ENCODE results near the gene RACGAP1.

RACGAP1 gene

DNA sequence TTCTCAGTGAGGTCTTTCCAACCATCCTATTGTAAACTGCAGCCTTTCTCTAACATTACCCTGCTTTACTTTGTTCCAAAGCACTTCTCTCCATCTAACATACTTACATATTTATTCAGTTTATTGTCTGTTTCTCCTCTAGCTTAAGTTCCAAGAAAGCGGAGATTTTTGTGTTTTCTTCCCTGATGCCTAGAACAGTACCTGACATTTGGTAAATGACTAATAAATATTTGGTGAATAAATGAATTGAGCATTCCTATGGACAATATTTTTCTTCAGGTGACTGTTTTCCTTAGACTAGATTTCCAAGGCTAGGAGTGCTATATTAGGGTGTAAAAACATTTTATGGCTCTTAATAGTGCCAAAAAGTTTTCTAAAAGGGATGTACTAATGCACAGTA is 2.4 kb downstream of the RACGAP1 start:
- TF ChIP-seq SUZ12 (IDR thresholded peaks at IDR 0.05) = no peak
- TF ChIP-seq CTBP1 (IDR thresholded peaks at IDR 0.05; ENCODE audit: borderline replicate concordance) = no peak
- no peak for TF ChIP-seq BHLHE40 (IDR thresholded peaks at IDR 0.05; ENCODE audit: borderline replicate concordance)
- TF ChIP-seq ELF4 (IDR thresholded peaks at IDR 0.05) = no peak
- TF ChIP-seq L3MBTL2 (conservative IDR thresholded peaks at IDR 0.05) = no peak
- TF ChIP-seq, protein P1, sequence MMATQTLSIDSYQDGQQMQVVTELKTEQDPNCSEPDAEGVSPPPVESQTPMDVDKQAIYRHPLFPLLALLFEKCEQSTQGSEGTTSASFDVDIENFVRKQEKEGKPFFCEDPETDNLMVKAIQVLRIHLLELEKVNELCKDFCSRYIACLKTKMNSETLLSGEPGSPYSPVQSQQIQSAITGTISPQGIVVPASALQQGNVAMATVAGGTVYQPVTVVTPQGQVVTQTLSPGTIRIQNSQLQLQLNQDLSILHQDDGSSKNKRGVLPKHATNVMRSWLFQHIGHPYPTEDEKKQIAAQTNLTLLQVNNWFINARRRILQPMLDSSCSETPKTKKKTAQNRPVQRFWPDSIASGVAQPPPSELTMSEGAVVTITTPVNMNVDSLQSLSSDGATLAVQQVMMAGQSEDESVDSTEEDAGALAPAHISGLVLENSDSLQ (IDR thresholded peaks at IDR 0.05) = no peak
- TF ChIP-seq FOXM1 (IDR thresholded peaks at IDR 0.05; ENCODE audit: borderline replicate concordance) = no peak
- no peak for TF ChIP-seq ZNF384 (IDR thresholded peaks at IDR 0.05)
- no peak for TF ChIP-seq LEF1 (IDR thresholded peaks at IDR 0.05; ENCODE audit: borderline replicate concordance)
- no peak for TF ChIP-seq FOXK2 (IDR thresholded peaks at IDR 0.05)
- no peak for TF ChIP-seq NFRKB (IDR thresholded peaks at IDR 0.05)
- TF ChIP-seq ARNT (IDR thresholded peaks at IDR 0.05) = no peak
- no peak for TF ChIP-seq HDGF (IDR thresholded peaks at IDR 0.05; ENCODE audit: borderline replicate concordance)
- ChIA-PET CTCF (no interaction called here), POLR2A (no interaction called here)
- DNase-seq (ENCODE audit: extremely low spot score) = no peak

DNA sequence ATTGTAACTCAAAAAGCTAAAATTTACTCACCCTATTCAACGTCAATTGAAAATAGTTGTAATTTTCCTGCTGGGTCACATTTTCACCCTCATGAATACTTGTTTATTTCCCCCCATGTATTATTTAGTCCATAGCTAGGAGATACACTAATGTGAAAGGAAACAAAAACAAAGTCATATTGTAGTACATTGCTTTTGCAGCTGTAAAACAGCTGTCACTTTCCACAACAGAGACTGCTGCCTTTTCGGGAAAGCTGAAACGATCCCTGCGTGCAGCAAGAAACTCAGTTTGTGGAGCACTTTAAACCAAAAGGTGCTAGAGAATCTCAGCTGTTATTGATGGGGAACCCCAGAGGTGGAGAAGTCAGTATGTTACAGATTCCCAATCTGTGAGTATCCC is 4.3 kb downstream of the RACGAP1 start:
- TF ChIP-seq ARNT (IDR thresholded peaks at IDR 0.05) (no peak), ELF4 (IDR thresholded peaks at IDR 0.05) (no peak), TARDBP (IDR thresholded peaks at IDR 0.05) (no peak)
- ChIA-PET CTCF (interaction anchor here (2.2 kb wide), 1 partner anchor 18 kb away, joined by 9 read pairs; no protein-coding TSS in a partner anchor), POLR2A (no interaction called here)
- DNase-seq (ENCODE audit: extremely low spot score) = no peak

DNA sequence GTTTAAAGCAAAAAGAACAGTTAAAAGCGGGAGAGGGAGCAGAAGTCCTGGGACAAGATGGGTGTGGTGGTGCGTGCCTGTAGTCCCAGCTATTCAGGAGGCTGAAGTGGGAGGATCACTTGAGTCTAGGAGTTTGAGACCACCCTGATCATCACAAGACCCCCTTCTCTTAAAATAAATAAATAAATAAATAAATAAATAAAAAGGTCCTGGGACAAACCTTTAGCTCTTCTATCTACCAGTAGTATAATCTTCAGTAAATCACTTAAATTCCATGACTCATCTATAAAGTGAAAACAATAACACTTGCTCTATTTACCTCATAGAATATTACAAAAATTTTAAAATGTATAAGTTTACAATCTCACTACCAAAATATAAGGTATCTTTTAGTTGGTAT is 5.8 kb downstream of the RACGAP1 start:
- ChIA-PET CTCF (interaction anchor here (2.2 kb wide), 1 partner anchor 20 kb away, joined by 9 read pairs; no protein-coding TSS in a partner anchor), POLR2A (no interaction called here)
- TF ChIP-seq L3MBTL2 (conservative IDR thresholded peaks at IDR 0.05) (no peak), CTBP1 (IDR thresholded peaks at IDR 0.05; ENCODE audit: borderline replicate concordance) (no peak), ELF4 (IDR thresholded peaks at IDR 0.05) (no peak), HDGF (IDR thresholded peaks at IDR 0.05; ENCODE audit: borderline replicate concordance) (no peak), ZNF384 (IDR thresholded peaks at IDR 0.05) (no peak), BHLHE40 (IDR thresholded peaks at IDR 0.05; ENCODE audit: borderline replicate concordance) (no peak), ARNT (IDR thresholded peaks at IDR 0.05) (no peak), NFRKB (IDR thresholded peaks at IDR 0.05) (no peak), SP1 (IDR thresholded peaks at IDR 0.05) (no peak)
- TF ChIP-seq, protein P1 (IDR thresholded peaks at IDR 0.05) = no peak
- no peak for DNase-seq (ENCODE audit: extremely low spot score)

DNA sequence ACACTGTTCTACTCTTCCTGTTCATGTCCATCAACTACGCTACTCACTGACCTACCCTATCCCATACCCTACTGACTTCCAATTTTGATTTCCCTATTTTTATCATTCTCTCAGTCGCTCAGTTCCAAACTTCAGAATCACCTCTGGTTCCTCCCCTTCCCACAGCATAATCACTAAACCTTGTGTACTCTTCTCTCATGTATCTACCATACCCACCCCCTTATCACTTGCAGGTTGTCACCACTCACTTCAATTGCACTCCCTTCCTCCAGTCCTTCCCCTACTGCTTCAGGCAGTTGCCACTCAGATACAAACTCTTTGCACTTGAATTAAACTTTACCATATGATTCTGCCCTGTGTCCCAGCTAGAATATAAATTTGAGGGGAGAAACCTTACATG is 6.3 kb downstream of the RACGAP1 start:
- CTCF ChIA-PET = interaction anchor here (0.7 to 1.8 kb wide), 4 partner anchors 15 to 56 kb away, joined by 3 to 8 read pairs (median 6); no protein-coding TSS in a partner anchor
- POLR2A ChIA-PET = no interaction called here
- TF ChIP-seq ZNF384 (IDR thresholded peaks at IDR 0.05) (no peak), FOXK2 (IDR thresholded peaks at IDR 0.05) (no peak), TARDBP (IDR thresholded peaks at IDR 0.05) (no peak), FOXM1 (IDR thresholded peaks at IDR 0.05; ENCODE audit: borderline replicate concordance) (no peak), ELF4 (IDR thresholded peaks at IDR 0.05) (no peak), CTBP1 (IDR thresholded peaks at IDR 0.05; ENCODE audit: borderline replicate concordance) (no peak), FOXA1 (IDR thresholded peaks at IDR 0.05) (no peak), SUZ12 (IDR thresholded peaks at IDR 0.05) (no peak), L3MBTL2 (conservative IDR thresholded peaks at IDR 0.05) (no peak)
- TF ChIP-seq, protein P1 (IDR thresholded peaks at IDR 0.05) = no peak
- DNase-seq (ENCODE audit: extremely low spot score) = no peak

DNA sequence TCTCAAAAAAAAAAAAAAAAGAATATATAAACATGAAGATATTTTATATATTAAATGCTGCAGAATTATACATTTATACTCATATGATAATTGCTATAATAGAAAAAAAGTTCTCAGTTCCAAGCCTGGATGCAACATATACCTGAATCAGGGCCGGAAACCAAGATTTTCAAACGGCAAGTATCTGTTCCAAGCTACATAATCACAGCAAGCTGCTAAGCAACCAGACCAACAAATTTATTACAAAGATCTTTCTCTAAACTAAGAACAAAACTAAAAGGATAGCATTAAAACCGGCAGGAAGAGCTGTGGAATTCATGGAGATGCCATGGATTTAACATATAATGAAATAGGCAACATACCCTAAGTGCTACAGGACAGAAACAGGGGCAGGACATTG is 7.1 kb downstream of the RACGAP1 start:
- DNase-seq (ENCODE audit: extremely low spot score) = no peak
- ChIA-PET CTCF (interaction anchor here (0.7 to 1.8 kb wide), 4 partner anchors 16 to 55 kb away, joined by 3 to 8 read pairs (median 6); no protein-coding TSS in a partner anchor), POLR2A (no interaction called here)
- no peak for TF ChIP-seq FOXK2 (IDR thresholded peaks at IDR 0.05)
- no peak for TF ChIP-seq SUZ12 (IDR thresholded peaks at IDR 0.05)
- TF ChIP-seq ELF4 (IDR thresholded peaks at IDR 0.05) = no peak

DNA sequence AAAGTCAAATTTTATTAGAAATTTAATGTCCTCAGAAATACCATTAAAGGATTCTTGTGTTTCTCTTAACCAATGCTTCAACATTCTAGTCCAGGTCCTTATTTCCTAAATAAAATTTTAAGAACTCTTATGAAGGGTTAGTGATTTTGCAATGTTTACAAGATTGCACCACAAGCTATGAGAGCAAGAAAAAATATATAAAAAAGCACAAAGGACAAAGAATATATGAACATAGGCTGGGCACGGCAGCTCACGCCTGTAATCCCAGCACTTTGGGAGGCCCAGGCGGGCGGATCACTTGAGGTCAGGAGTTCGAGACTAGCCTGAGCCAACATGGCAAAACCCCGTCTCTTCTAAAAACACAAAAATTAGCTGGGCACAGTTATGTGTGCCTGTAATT is 7.7 kb downstream of the RACGAP1 start:
- TF ChIP-seq, protein P1 (IDR thresholded peaks at IDR 0.05) = no peak
- no peak for TF ChIP-seq ZNF384 (IDR thresholded peaks at IDR 0.05)
- TF ChIP-seq BHLHE40 (IDR thresholded peaks at IDR 0.05; ENCODE audit: borderline replicate concordance) = no peak
- no peak for TF ChIP-seq ARNT (IDR thresholded peaks at IDR 0.05)
- TF ChIP-seq FOXA1 (IDR thresholded peaks at IDR 0.05) = no peak
- TF ChIP-seq SP1 (IDR thresholded peaks at IDR 0.05) = no peak
- TF ChIP-seq HDGF (IDR thresholded peaks at IDR 0.05; ENCODE audit: borderline replicate concordance) = no peak
- TF ChIP-seq FOXK2 (IDR thresholded peaks at IDR 0.05) = no peak
- no peak for TF ChIP-seq LEF1 (IDR thresholded peaks at IDR 0.05; ENCODE audit: borderline replicate concordance)
- TF ChIP-seq TARDBP (IDR thresholded peaks at IDR 0.05) = no peak
- no peak for TF ChIP-seq SUZ12 (IDR thresholded peaks at IDR 0.05)
- TF ChIP-seq CTBP1 (IDR thresholded peaks at IDR 0.05; ENCODE audit: borderline replicate concordance) = no peak
- no peak for TF ChIP-seq FOXM1 (IDR thresholded peaks at IDR 0.05; ENCODE audit: borderline replicate concordance)
- no peak for TF ChIP-seq NFRKB (IDR thresholded peaks at IDR 0.05)
- no peak for TF ChIP-seq L3MBTL2 (conservative IDR thresholded peaks at IDR 0.05)
- TF ChIP-seq ELF4 (IDR thresholded peaks at IDR 0.05) = no peak
- ChIA-PET CTCF (interaction anchor here (0.6 to 1.8 kb wide), 3 partner anchors 16 to 140 kb away, joined by 7 to 8 read pairs (median 8); no protein-coding TSS in a partner anchor), POLR2A (no interaction called here)
- DNase-seq (ENCODE audit: extremely low spot score) = no peak

Data from HEK293T (cell line).